K562 (cell line): ENCODE data around the gene LANCL1. TPM values are rescaled to one million over a fixed set of nuclear protein-coding genes. Genes with fewer than 3 reads are reported as not detected.

Experiments used
- ATAC-seq: fragments of 200-7000 bp; cut with Tn5 transposase; 3 replicates; pipeline ENCODE4 v1.9.1; 2020; ENCODE audit warnings: moderate library complexity
- BruUV-seq: library from RNA; stranded (reverse); fragments of 400-500 nt; replicated peaks from 2 replicates; lab custom pipeline; 2021; lab: Mats Ljungman, UMichigan
- CTCF ChIA-PET: fragments of 300-600 bp; formaldehyde crosslinking; extraction: SDS; loops from one replicate; lab custom pipeline; 2021; ENCODE audit warnings: low intra/inter-chr PET ratio; lab: Yijun Ruan, JAX
- POLR2A ChIA-PET: fragments of 300-600, 350-650 bp; sonication (Branson Sonifier 250); formaldehyde crosslinking; extraction: SDS; loops from one replicate; lab custom pipeline; 2021; ENCODE audit warnings: antibody characterized with exemption, inconsistent platforms; lab: Yijun Ruan, JAX
- DNase-seq, 4 experiments: peaks; one replicate each; pipeline versions ENCODE4 v3.0.0 to v3.0.0-alpha.2; 2011 to 2018; ENCODE audit warnings: low spot score in 3 of 4, mixed read lengths in 3 of 4; ENCODE audit errors: extremely low read depth in 1 of 4
- FAIRE-seq: peaks from 2 replicates; lab custom pipeline; 2011; peaks lifted over from hg19 to GRCh38; lab: Jason Lieb, UNC
- H2AFZ ChIP-seq: 2 replicates; pipeline ENCODE4 v1.6.0; 2011; ENCODE audit warnings: low read depth, low read length, control low read depth, inconsistent platforms
- H3K27ac ChIP-seq: fragments of 200-600 bp; 3 replicates; pipeline ENCODE4 v1.8.0; 2011; ENCODE audit warnings: low read depth, mild to moderate bottlenecking, control low read depth, inconsistent platforms, low read length, moderate library complexity, mixed read lengths; ENCODE audit errors: extremely low read depth
- H3K27me3 ChIP-seq, 2 experiments: fragments of 300-600 bp in 1 of 2; 2 replicates in 1 of 2; 3 replicates in 1 of 2; pipeline versions ENCODE4 v1.6.0 to v1.8.0; 2011; ENCODE audit warnings: inconsistent platforms in 2 of 2, low read length in 2 of 2, mild to moderate bottlenecking in 1 of 2, mixed read lengths in 1 of 2, moderate library complexity in 1 of 2; ENCODE audit not compliant: control insufficient read depth in 2 of 2, insufficient read depth in 2 of 2
- H3K36me3 ChIP-seq: fragments of 300-600 bp; 3 replicates; pipeline ENCODE4 v1.8.0; 2011; ENCODE audit warnings: mild to moderate bottlenecking, low read length, inconsistent platforms; ENCODE audit not compliant: control insufficient read depth, insufficient read depth
- H3K4me1 ChIP-seq, 2 experiments: fragments of 200-600 bp in 1 of 2; replicated peaks in 1 of 2; 2 replicates in 1 of 2; 3 replicates in 1 of 2; pipeline versions ENCODE4 v1.5.1 to v1.8.0; 2011; ENCODE audit warnings: inconsistent platforms in 2 of 2, low read length in 2 of 2, mild to moderate bottlenecking in 1 of 2, mixed read lengths in 1 of 2, moderate library complexity in 1 of 2; ENCODE audit not compliant: control insufficient read depth in 2 of 2, insufficient read depth in 2 of 2
- H3K4me2 ChIP-seq: 2 replicates; pipeline ENCODE4 v1.6.1; 2011; ENCODE audit warnings: low read length, control low read depth, inconsistent platforms, mixed read lengths; ENCODE audit not compliant: insufficient read depth
- H3K4me3 ChIP-seq: fragments of 200-600 bp; sonication (generic), shearing (Covaris generic); 2 replicates; pipeline ENCODE4 v1.5.1; 2016; ENCODE audit warnings: control low read depth, inconsistent platforms
- H3K79me2 ChIP-seq: fragments of 200-600 bp; 3 replicates; pipeline ENCODE4 v1.8.0; 2011; ENCODE audit warnings: low read length, inconsistent platforms; ENCODE audit not compliant: control insufficient read depth, insufficient read depth
- H3K9ac ChIP-seq, 2 experiments: 2 replicates each; pipeline versions ENCODE4 v1.6.0 to v1.6.1; 2011; ENCODE audit warnings: low read depth in 2 of 2, low read length in 2 of 2, control low read depth in 1 of 2, inconsistent platforms in 1 of 2, mild to moderate bottlenecking in 1 of 2, mixed read lengths in 1 of 2; ENCODE audit not compliant: insufficient read depth in 1 of 2
- H3K9me1 ChIP-seq: one replicate; pipeline ENCODE4 v1.6.0; 2011; ENCODE audit warnings: inconsistent platforms, mild to moderate bottlenecking, low read length, moderate library complexity; ENCODE audit not compliant: control insufficient read depth, insufficient read depth
- H3K9me3 ChIP-seq: replicated peaks from 2 replicates; pipeline ENCODE4 v1.5.1; 2011; ENCODE audit warnings: low read depth, low read length, inconsistent platforms; ENCODE audit not compliant: control insufficient read depth, insufficient read depth
- H4K20me1 ChIP-seq: replicated peaks from 2 replicates; pipeline ENCODE4 v1.6.1; 2011; ENCODE audit warnings: low read length, inconsistent platforms, mixed read lengths; ENCODE audit not compliant: control insufficient read depth, insufficient read depth
- E2F4 ChIP-seq: sonication (generic); formaldehyde crosslinking; IDR thresholded peaks from 2 replicates; pipeline ENCODE4 v1.8.0; 2022; ENCODE audit warnings: mild to moderate bottlenecking, low read depth, missing genetic modification reagents
- HDAC8 ChIP-seq: fragments of 450-650 bp; IDR thresholded peaks from 2 replicates; pipeline ENCODE4 v1.6.1; 2016; ENCODE audit warnings: mild to moderate bottlenecking, missing genetic modification characterization, moderate library complexity, missing compliant biosample characterization
- HNRNPK ChIP-seq: fragments of 200-400 bp; formaldehyde crosslinking; IDR thresholded peaks from one replicate; pipeline ENCODE4 v1.6.1; 2018; ENCODE audit warnings: mild to moderate bottlenecking, low read depth, low read length; ENCODE audit not compliant: poor library complexity, severe bottlenecking
- PCBP1 ChIP-seq: fragments of 200-400 bp; formaldehyde crosslinking; IDR thresholded peaks from 2 replicates; pipeline ENCODE4 v1.6.1; 2018; ENCODE audit warnings: mild to moderate bottlenecking, low read depth, low read length; ENCODE audit not compliant: poor library complexity, severe bottlenecking
- PCBP2 ChIP-seq: fragments of 200-400 bp; formaldehyde crosslinking; IDR thresholded peaks from 2 replicates; pipeline ENCODE4 v1.6.1; 2018; ENCODE audit warnings: low read length, low read depth, mild to moderate bottlenecking, moderate library complexity; ENCODE audit not compliant: poor library complexity, severe bottlenecking
- ZNF398 ChIP-seq: fragments of 250-450 bp; sonication (Bioruptor Pico); IDR thresholded peaks from 2 replicates; pipeline ENCODE4 v1.8.0; 2021; ENCODE audit warnings: moderate library complexity, mild to moderate bottlenecking, inconsistent platforms
- WGBS: fragments of 100-300 bp; shearing (Covaris generic); methylation state at CpG from one replicate; pipeline ENCODE4 v1.1.6; 2016; ENCODE audit warnings: low coverage, mixed read lengths; ENCODE audit not compliant: insufficient coverage; ENCODE audit errors: missing lambda C conversion rate; 5-methylcytosine and 5-hydroxymethylcytosine counted together
- in situ Hi-C: fragments of 300-500 bp; cut with MboI; formaldehyde crosslinking; loops from 4 replicates; pipeline ENCODE4 v1.15.0; 2018; ENCODE audit warnings: inconsistent platforms, mixed read lengths
- intact Hi-C: fragments of 100-400 bp; cut with micrococcal nuclease; formaldehyde crosslinking; loops from 2 replicates; pipeline ENCODE4 v1.14.2; 2022
- polyA plus RNA-seq, 8 experiments: library from polyadenylated mRNA; depleted of rRNA in 4 of 8; stranded (reverse) in 5 of 8; unstranded in 3 of 8; fragments of >200 nt; fragmentation: Nextera tagmentation in 2 of 8; fragmentation: Illumina TruSeq in 1 of 8; extraction: Ambion mirVana in 2 of 8; extraction: Trizol in 1 of 8; gene quantifications; 2 replicates each; pipeline versions ENCODE4 v1.2.1 to v1.2.3, GENCODE V29; 2011 to 2014; ENCODE audit warnings: inconsistent platforms in 1 of 8, missing spikeins in 1 of 8
- total RNA-seq, 7 experiments: library from RNA; depleted of rRNA in 6 of 7; stranded (reverse); fragments of >200 nt in 6 of 7; fragmentation: Illumina TruSeq in 2 of 7; extraction: Trizol in 2 of 7; gene quantifications; 2 replicates each; pipeline versions ENCODE4 v1.2.1 to v1.2.3, GENCODE V29; 2011 to 2021; ENCODE audit warnings: low replicate concordance in 1 of 7

LANCL1 gene
- total and polyA plus RNA-seq, 9 of the 15 experiments (the other 6 are each of a cell fraction or from before 2014, with no cell fraction given) = 15.3 to 56.3 (median 30.1) TPM

- 89% methylated on average over 2 of the region's 2 CpGs for whole genome bisulfite sequencing
- no peaks in the 10 kb centered on the region; the same call in 1 of the 2 replicates for H3K9me3 ChIP-seq
- peaks cover 4% of the 10 kb centered on the region; the same call in 1 of the 3 replicates for H3K36me3 ChIP-seq
- peaks cover 0 to 4% of the 10 kb centered on the region in 2 experiments; a peak in 3 of 5 replicates for H3K4me1 ChIP-seq
- CTCF ChIA-PET = no interaction called here
- H3K9ac ChIP-seq = no peak overlapping the region
- no TSS peak for BruUV-seq
- peaks cover 9% of the 10 kb centered on the region for H3K79me2 ChIP-seq
- H3K27ac ChIP-seq = no peak overlapping the region
- H3K4me2 ChIP-seq = no peak overlapping the region
- intact Hi-C loops = no loop called here
- no peaks in the 10 kb centered on the region for H3K27me3 ChIP-seq
- TF ChIP-seq E2F4 (CRISPR knock-in tag) (no peak), HDAC8 (tag) (no peak), PCBP2 (peak; percentile 72), HNRNPK (peak; percentile 94), ZNF398 (CRISPR knock-in tag) (no peak), PCBP1 (peak; percentile 59)
- POLR2A ChIA-PET = no interaction called here
- ATAC-seq (no peak), FAIRE-seq (no peak), DNase-seq (no peak)
- 0 out of 2 replicates have a peak overlapping the region, but pooled peaks have one; percentile 24 for H2AFZ ChIP-seq
- H3K9me1 ChIP-seq = no peaks in the 10 kb centered on the region
- no peak overlapping the region for H3K4me3 ChIP-seq
- in situ Hi-C loops = no loop called here
- no peaks in the 10 kb centered on the region for H4K20me1 ChIP-seq
Observed at GRCh38 chr2:210478661-210479060, 2.1 kb upstream of the LANCL1 start.
